Mesothelial cell of epicardium (in vitro differentiated cells): ENCODE data around the gene SLC7A6. TPM values are rescaled to one million over a fixed set of nuclear protein-coding genes. Genes with fewer than 3 reads are reported as not detected.
"Not testable (repeated sequence)": the region's sequence is repeated elsewhere in the genome, so short reads cannot be mapped to it uniquely, and the experiment has no call there.

Experiments
- DNase-seq, 2 experiments: peaks; one replicate each; pipeline ENCODE4 v3.0.0; 2021; ENCODE audit warnings: low spot score in 2 of 2; ENCODE audit not compliant: unreplicated experiment in 2 of 2
- H3K27ac Mint-ChIP-seq: 2 replicates; pipeline ENCODE4 v1.8.0; 2021; ENCODE audit warnings: mixed read lengths
- H3K27me3 Mint-ChIP-seq: 2 replicates; pipeline ENCODE4 v1.8.0; 2021; ENCODE audit warnings: low read depth, mixed read lengths
- H3K36me3 Mint-ChIP-seq: 2 replicates; pipeline ENCODE4 v1.8.0; 2021; ENCODE audit warnings: mixed read lengths
- H3K4me1 Mint-ChIP-seq: 2 replicates; pipeline ENCODE4 v1.8.0; 2021; ENCODE audit warnings: mixed read lengths
- H3K4me3 Mint-ChIP-seq: 2 replicates; pipeline ENCODE4 v1.8.0; 2021; ENCODE audit warnings: mild to moderate bottlenecking, moderate library complexity, mixed read lengths
- H3K9me3 Mint-ChIP-seq: 2 replicates; pipeline ENCODE4 v1.8.0; 2021; ENCODE audit warnings: mixed read lengths
- CTCF ChIP-seq: fragments of 200-600 bp; sonication (generic); IDR thresholded peaks from one replicate; pipeline ENCODE4 v1.5.0; 2021; ENCODE audit warnings: antibody characterized with exemption; ENCODE audit not compliant: unreplicated experiment
- total RNA-seq: library from RNA; stranded (reverse); gene quantifications from 3 replicates; pipeline ENCODE4 v1.2.1, GENCODE V29; 2021

SLC7A6 gene
- total RNA-seq, 1 donor from 2014 or later: 73.2 TPM

DNA sequence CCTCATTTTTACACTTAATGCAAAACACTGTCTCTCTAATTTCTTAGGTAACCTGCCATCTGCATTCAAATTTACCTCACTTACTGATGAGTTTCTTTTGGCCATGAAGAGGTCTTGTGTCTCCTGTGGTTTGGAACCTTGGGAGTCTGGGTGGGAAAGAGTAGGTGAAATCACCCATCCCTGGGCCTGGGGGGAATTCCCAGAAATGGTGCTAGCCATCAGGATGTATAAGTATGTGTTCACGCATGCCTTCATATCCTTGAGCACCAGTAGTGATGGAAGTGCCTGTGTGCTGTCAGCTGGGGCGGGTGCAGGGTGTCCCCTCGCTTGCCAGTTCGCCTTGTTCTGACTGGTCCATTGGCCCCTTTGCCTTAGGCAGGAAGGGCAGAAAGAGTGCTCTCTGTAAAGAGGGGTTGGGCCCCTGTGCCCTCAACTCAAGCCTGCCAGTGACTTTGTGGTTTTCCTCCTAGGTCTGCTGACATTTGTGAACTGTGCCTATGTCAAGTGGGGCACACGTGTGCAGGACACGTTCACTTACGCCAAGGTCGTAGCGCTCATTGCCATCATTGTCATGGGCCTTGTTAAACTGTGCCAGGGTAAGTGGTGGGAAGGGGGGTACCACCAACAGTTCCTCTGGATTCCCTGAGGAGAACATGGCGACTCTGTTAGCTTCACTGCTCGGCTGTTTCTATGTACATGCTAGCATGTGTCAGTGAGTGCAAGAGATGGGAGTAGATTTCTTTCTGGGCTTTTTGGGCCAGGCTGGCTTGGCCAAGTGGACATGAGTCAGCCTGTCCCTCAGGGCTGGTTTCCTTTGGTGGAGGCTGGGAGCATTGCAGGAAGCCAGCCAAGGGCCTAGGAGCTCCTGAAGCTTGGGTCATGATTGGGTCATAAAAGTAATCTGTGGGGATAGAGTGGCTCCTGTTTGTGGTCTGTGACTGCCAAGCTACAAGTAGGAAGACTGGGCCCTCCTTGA, 23.2 kb downstream of the SLC7A6 start:
- H3K27me3 Mint-ChIP-seq: no peaks in the 10 kb centered on the region
- peaks cover 10% of the 10 kb centered on the region for H3K4me1 Mint-ChIP-seq
- no peaks in the 10 kb centered on the region for H3K9me3 Mint-ChIP-seq
- no peak overlapping the region for H3K4me3 Mint-ChIP-seq
- no peak for TF ChIP-seq CTCF
- no peak overlapping the region for H3K27ac Mint-ChIP-seq
- H3K36me3 Mint-ChIP-seq: peaks cover 23% of the 10 kb centered on the region
- DNase-seq: no peak

DNA sequence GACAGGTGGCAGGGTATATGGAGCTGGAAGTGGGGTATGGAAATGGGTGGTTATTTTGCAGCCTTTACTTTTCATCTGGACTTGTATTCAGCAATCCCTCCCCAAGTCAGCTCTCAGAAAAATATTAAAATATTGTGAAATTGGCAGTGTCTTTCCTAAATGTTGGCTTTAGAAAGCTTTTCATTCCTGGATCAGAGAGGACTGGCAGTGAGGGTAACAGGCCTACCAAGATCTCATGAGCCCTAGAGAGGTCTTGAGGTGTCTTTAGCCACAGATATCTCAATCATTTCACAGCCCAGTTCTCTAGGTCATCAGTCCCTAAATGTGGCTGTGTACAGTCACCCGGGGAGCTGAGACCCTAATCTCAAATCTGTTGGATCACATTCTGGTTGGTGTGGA, 23.9 kb downstream of the SLC7A6 start:
- no peak overlapping the region for H3K4me3 Mint-ChIP-seq
- H3K9me3 Mint-ChIP-seq: no peaks in the 10 kb centered on the region
- peaks cover 27% of the 10 kb centered on the region for H3K36me3 Mint-ChIP-seq
- DNase-seq: no peak
- H3K27me3 Mint-ChIP-seq: no peaks in the 10 kb centered on the region
- peaks cover 10% of the 10 kb centered on the region for H3K4me1 Mint-ChIP-seq
- TF ChIP-seq CTCF: no peak
- H3K27ac Mint-ChIP-seq: no peak overlapping the region

DNA sequence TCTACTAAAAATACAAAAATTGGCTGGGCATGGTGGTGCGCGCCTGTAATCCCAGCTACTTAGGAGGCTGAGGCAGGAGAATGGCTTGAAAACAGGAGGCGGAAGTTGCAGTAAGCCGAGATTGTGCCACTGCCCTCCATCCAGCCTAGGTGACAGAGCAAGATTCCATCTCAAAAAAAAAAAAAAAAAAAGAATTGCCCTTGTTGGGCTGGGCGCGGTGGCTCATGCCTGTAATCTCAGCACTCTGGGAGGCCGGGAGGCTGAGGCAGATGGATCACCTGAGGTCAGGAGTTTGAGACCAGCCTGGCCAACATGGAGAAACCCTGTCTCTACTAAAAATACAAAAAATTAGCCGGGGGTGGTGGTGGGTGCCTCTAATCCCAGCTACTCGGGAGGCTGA, 24.5 kb downstream of the SLC7A6 start:
- H3K27ac Mint-ChIP-seq, H3K27me3 Mint-ChIP-seq, DNase-seq, H3K4me1 Mint-ChIP-seq, H3K9me3 Mint-ChIP-seq, H3K4me3 Mint-ChIP-seq: not testable (repeated sequence)
- H3K36me3 Mint-ChIP-seq: peaks cover 28% of the 10 kb centered on the region

- H3K27ac Mint-ChIP-seq: no peak overlapping the region
- H3K4me1 Mint-ChIP-seq: peaks cover 8% of the 10 kb centered on the region
Measured at GRCh38 chr16:68289202-68289601, 24.9 kb downstream of the SLC7A6 start.

GRCh38 chr16:68289621-68290329, 25.4 kb downstream of the SLC7A6 start:
- TF ChIP-seq CTCF: no peak
- H3K27me3 Mint-ChIP-seq: no peaks in the 10 kb centered on the region
- H3K27ac Mint-ChIP-seq: peak overlapping the region; percentile 59
- no peaks in the 10 kb centered on the region for H3K9me3 Mint-ChIP-seq
- DNase-seq: no peak
- peaks cover 8% of the 10 kb centered on the region for H3K4me1 Mint-ChIP-seq
- no peak overlapping the region for H3K4me3 Mint-ChIP-seq
- H3K36me3 Mint-ChIP-seq: peaks cover 28% of the 10 kb centered on the region

More at GRCh38 chr16:68289202-68289601, 24.9 kb downstream of the SLC7A6 start:
- Mint-ChIP-seq H3K36me3 (peaks cover 28% of the 10 kb centered on the region), H3K27me3 (no peaks in the 10 kb centered on the region), H3K4me3 (no peak overlapping the region), H3K9me3 (no peaks in the 10 kb centered on the region)
- no peak for TF ChIP-seq CTCF
- DNase-seq: no peak

DNA sequence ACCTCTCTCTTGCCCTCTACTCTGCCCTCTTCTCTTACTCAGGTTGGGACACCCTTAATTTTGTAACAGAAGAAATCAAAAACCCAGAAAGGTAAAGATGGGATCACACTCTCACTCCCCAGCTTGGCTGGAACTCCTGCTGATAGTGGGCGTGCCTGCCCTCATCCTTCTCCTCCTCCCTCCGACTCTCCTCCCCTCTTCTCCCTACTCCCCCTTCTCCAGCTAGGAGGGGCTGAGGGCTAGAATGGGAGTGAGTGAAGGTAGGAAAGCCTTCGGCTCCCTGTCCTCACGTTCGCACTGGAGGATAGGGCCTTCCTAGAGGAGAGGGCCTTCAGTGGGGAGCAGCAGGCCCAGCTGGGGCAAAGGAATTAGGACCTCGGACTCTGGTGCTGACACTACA, 26.1 kb downstream of the SLC7A6 start:
- no peak for TF ChIP-seq CTCF
- H3K27me3 Mint-ChIP-seq: no peaks in the 10 kb centered on the region
- H3K4me1 Mint-ChIP-seq: peaks cover 8% of the 10 kb centered on the region
- DNase-seq: no peak
- H3K9me3 Mint-ChIP-seq: no peaks in the 10 kb centered on the region
- H3K27ac Mint-ChIP-seq: peak overlapping the region; percentile 59
- H3K36me3 Mint-ChIP-seq: peaks cover 31% of the 10 kb centered on the region
- H3K4me3 Mint-ChIP-seq: no peak overlapping the region
